Neural cell (in vitro differentiated cells): ENCODE results near the gene ANKS1B.

Experiments used
- EZH2 ChIP-seq: fragments of 200-600, 300-800 bp; shearing (Covaris generic), sonication (generic); IDR thresholded peaks from 2 replicates; pipeline ENCODE4 v1.6.1; 2014; ENCODE audit warnings: antibody characterized with exemption, low read length, borderline replicate concordance, mild to moderate bottlenecking; ENCODE audit not compliant: insufficient read depth, poor library complexity, severe bottlenecking
- POLR2AphosphoS5 ChIP-seq: IDR thresholded peaks from 2 replicates; pipeline ENCODE4 v1.6.1; 2012
- SMC3 ChIP-seq: fragments of 450-650 bp; conservative IDR thresholded peaks from 2 replicates; pipeline ENCODE4 v1.6.1; 2014; ENCODE audit warnings: antibody characterized with exemption, mild to moderate bottlenecking, moderate library complexity; ENCODE audit not compliant: poor library complexity
- TF ChIP-seq, protein P1 (sequence below): fragments of 450-650 bp; IDR thresholded peaks from 2 replicates; pipeline ENCODE4 v1.5.1; 2014; ENCODE audit warnings: antibody characterized with exemption, mild to moderate bottlenecking, moderate library complexity; ENCODE audit not compliant: poor library complexity, severe bottlenecking

- TF ChIP-seq, protein P1, sequence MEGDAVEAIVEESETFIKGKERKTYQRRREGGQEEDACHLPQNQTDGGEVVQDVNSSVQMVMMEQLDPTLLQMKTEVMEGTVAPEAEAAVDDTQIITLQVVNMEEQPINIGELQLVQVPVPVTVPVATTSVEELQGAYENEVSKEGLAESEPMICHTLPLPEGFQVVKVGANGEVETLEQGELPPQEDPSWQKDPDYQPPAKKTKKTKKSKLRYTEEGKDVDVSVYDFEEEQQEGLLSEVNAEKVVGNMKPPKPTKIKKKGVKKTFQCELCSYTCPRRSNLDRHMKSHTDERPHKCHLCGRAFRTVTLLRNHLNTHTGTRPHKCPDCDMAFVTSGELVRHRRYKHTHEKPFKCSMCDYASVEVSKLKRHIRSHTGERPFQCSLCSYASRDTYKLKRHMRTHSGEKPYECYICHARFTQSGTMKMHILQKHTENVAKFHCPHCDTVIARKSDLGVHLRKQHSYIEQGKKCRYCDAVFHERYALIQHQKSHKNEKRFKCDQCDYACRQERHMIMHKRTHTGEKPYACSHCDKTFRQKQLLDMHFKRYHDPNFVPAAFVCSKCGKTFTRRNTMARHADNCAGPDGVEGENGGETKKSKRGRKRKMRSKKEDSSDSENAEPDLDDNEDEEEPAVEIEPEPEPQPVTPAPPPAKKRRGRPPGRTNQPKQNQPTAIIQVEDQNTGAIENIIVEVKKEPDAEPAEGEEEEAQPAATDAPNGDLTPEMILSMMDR: no peak
- TF ChIP-seq EZH2: no peak
- no peak for TF ChIP-seq SMC3
- no peak for TF ChIP-seq POLR2AphosphoS5
Observed at GRCh38 chr12:99380701-99381100, 604.0 kb downstream of the ANKS1B start.
